ENCODE data around the gene ZNF653. TPM values are rescaled to one million over a fixed set of nuclear protein-coding genes. Genes with fewer than 3 reads are reported as not detected.

The ZNF653 gene
- polyA plus RNA-seq, 1 of the 3 experiments (the other 2 are of a cell fraction): 14.7 TPM

DNA sequence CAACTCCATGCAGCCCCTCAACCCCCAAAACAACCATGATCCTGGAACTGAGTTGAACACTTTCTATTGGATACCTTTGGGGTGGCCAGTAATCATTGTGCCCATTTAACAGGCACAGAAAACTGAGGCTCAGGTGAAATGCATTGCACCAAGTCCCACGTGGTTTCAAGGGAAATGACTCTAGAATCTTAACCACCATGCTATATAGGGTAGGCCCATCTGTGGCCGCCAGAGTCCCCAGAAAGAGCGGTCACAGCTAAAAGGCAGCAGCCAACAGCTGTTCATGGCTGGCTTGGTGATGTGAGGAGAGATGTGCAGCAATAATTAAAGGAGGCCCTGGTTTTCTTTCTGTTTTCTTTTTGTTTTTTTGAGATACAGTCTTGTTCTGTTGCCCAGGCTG is 35.6 kb upstream of the ZNF653 start:
- Histone ChIP-seq H3K4me3 (ENCODE audit: low read depth in 2 of 2, low read length in 1 of 2) (no peak overlapping the region), H3K27ac (ENCODE audit: low read depth in 2 of 2, low read length in 1 of 2) (no peak overlapping the region), H3K4me2 (no peak overlapping the region), H3K27me3 (ENCODE audit: insufficient read depth) (no peaks in the 10 kb centered on the region), H3K9me3 (no peaks in the 10 kb centered on the region), H3K9ac (no peak overlapping the region), H4K20me1 (ENCODE audit: insufficient read depth) (no peaks in the 10 kb centered on the region), H2AFZ (ENCODE audit: low read depth) (no peak overlapping the region), H3K79me2 (ENCODE audit: insufficient read depth) (no peaks in the 10 kb centered on the region), H3K36me3 (replicated peaks in 1 of 2; ENCODE audit: control insufficient read depth in 1 of 2, insufficient read depth in 2 of 2, low read length in 1 of 2) (no peaks in the 10 kb centered on the region), H3F3A (replicated peaks; ENCODE audit: insufficient read depth) (no peaks in the 10 kb centered on the region), H3K4me1 (ENCODE audit: control insufficient read depth in 1 of 2, insufficient read depth in 2 of 2, low read depth in 1 of 2, low read length in 1 of 2) (peaks cover 0 to 9% of the 10 kb centered on the region in 2 experiments; a peak in 1 of 4 replicates), H3K9me2 (no peaks in the 10 kb centered on the region)
- no peak for DNase-seq
- CTCF ChIA-PET: interaction anchor here (1.6 to 2.5 kb wide), 2 partner anchors 19 to 45 kb away, joined by 3 to 6 read pairs; no protein-coding TSS in a partner anchor
- POLR2A ChIA-PET: no interaction called here
- TF ChIP-seq, protein P1, sequence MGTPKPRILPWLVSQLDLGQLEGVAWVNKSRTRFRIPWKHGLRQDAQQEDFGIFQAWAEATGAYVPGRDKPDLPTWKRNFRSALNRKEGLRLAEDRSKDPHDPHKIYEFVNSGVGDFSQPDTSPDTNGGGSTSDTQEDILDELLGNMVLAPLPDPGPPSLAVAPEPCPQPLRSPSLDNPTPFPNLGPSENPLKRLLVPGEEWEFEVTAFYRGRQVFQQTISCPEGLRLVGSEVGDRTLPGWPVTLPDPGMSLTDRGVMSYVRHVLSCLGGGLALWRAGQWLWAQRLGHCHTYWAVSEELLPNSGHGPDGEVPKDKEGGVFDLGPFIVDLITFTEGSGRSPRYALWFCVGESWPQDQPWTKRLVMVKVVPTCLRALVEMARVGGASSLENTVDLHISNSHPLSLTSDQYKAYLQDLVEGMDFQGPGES (IDR thresholded peaks at IDR 0.05; ENCODE audit: low read depth, low read length): no peak
- TF ChIP-seq FOXJ3 (CRISPR knock-in tag; IDR thresholded peaks at IDR 0.05): no peak
- 81% methylated on average over 3 of the region's 3 CpGs for WGBS (ENCODE audit: low lambda C conversion rate)

DNA sequence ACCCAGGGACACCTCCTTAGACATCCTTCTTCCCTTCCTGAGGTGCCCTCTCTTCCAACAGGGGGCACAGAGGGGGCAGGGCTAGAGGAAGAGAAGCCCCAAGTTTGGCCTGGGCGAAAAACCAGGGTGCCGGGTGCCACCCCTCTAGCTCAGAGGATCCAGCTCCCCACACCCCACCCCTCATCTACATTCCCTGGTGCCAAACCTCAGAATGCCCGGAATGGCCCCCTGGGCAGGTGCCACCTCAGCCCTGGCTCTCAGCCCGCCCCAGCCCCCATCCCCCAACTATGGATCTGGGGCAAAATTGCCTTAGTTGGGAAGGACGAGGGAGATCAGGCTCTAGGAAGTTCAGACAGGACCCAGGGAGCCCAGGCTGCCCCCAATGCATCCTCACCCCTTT is 35.0 kb upstream of the ZNF653 start:
- TF ChIP-seq RAD21 (IDR thresholded peaks at IDR 0.05; ENCODE audit: low read length) (no peak), RXRA (IDR thresholded peaks at IDR 0.05; ENCODE audit: borderline replicate concordance, low read depth) (no peak), TCF12 (IDR thresholded peaks at IDR 0.05) (no peak), CHD2 (IDR thresholded peaks at IDR 0.05; ENCODE audit: low read length, partially characterized antibody) (no peak), POLR2AphosphoS5 (IDR thresholded peaks at IDR 0.05; ENCODE audit: low read depth, low read length) (no peak), RFX5 (IDR thresholded peaks at IDR 0.05; ENCODE audit: low read length) (no peak), EZH2phosphoT487 (IDR thresholded peaks at IDR 0.05; ENCODE audit: borderline replicate concordance, low read depth) (no peak), FOSL2 (IDR thresholded peaks at IDR 0.05; ENCODE audit: borderline replicate concordance, low read depth) (no peak), RCOR1 (IDR thresholded peaks at IDR 0.05; ENCODE audit: low read length) (no peak), FOXM1 (IDR thresholded peaks at IDR 0.05; ENCODE audit: low read depth) (no peak), SMC3 (IDR thresholded peaks at IDR 0.05; ENCODE audit: low read depth, low read length) (no peak), EP300 (IDR thresholded peaks at IDR 0.05; ENCODE audit: borderline replicate concordance in 1 of 2, low read depth in 1 of 2, low read length in 1 of 2) (no peak), NFIC (IDR thresholded peaks at IDR 0.05; ENCODE audit: borderline replicate concordance) (no peak)
- TF ChIP-seq, protein P2, sequence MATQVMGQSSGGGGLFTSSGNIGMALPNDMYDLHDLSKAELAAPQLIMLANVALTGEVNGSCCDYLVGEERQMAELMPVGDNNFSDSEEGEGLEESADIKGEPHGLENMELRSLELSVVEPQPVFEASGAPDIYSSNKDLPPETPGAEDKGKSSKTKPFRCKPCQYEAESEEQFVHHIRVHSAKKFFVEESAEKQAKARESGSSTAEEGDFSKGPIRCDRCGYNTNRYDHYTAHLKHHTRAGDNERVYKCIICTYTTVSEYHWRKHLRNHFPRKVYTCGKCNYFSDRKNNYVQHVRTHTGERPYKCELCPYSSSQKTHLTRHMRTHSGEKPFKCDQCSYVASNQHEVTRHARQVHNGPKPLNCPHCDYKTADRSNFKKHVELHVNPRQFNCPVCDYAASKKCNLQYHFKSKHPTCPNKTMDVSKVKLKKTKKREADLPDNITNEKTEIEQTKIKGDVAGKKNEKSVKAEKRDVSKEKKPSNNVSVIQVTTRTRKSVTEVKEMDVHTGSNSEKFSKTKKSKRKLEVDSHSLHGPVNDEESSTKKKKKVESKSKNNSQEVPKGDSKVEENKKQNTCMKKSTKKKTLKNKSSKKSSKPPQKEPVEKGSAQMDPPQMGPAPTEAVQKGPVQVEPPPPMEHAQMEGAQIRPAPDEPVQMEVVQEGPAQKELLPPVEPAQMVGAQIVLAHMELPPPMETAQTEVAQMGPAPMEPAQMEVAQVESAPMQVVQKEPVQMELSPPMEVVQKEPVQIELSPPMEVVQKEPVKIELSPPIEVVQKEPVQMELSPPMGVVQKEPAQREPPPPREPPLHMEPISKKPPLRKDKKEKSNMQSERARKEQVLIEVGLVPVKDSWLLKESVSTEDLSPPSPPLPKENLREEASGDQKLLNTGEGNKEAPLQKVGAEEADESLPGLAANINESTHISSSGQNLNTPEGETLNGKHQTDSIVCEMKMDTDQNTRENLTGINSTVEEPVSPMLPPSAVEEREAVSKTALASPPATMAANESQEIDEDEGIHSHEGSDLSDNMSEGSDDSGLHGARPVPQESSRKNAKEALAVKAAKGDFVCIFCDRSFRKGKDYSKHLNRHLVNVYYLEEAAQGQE (IDR thresholded peaks at IDR 0.05; ENCODE audit: low read depth, low read length): no peak
- TF ChIP-seq, protein P3, sequence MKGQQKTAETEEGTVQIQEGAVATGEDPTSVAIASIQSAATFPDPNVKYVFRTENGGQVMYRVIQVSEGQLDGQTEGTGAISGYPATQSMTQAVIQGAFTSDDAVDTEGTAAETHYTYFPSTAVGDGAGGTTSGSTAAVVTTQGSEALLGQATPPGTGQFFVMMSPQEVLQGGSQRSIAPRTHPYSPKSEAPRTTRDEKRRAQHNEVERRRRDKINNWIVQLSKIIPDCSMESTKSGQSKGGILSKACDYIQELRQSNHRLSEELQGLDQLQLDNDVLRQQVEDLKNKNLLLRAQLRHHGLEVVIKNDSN (IDR thresholded peaks at IDR 0.05; ENCODE audit: borderline replicate concordance, low read depth): no peak
- TF ChIP-seq, protein P1 (IDR thresholded peaks at IDR 0.05; ENCODE audit: low read depth, low read length): no peak
- 93% methylated on average over 3 of the region's 5 CpGs for WGBS (ENCODE audit: low lambda C conversion rate)
- Histone ChIP-seq H3K79me2 (ENCODE audit: insufficient read depth) (no peaks in the 10 kb centered on the region), H3K4me2 (no peak overlapping the region), H3K4me1 (ENCODE audit: control insufficient read depth in 1 of 2, insufficient read depth in 2 of 2, low read depth in 1 of 2, low read length in 1 of 2) (peaks cover 2 to 11% of the 10 kb centered on the region in 2 experiments; a peak in 2 of 4 replicates), H3K36me3 (replicated peaks in 1 of 2; ENCODE audit: control insufficient read depth in 1 of 2, insufficient read depth in 2 of 2, low read length in 1 of 2) (no peaks in the 10 kb centered on the region), H4K20me1 (ENCODE audit: insufficient read depth) (no peaks in the 10 kb centered on the region), H2AFZ (ENCODE audit: low read depth) (no peak overlapping the region), H3K27ac (ENCODE audit: low read depth in 2 of 2, low read length in 1 of 2) (no peak overlapping the region), H3K4me3 (ENCODE audit: low read depth in 2 of 2, low read length in 1 of 2) (no peak overlapping the region), H3K27me3 (ENCODE audit: insufficient read depth) (no peaks in the 10 kb centered on the region), H3K9ac (no peak overlapping the region), H3K9me2 (no peaks in the 10 kb centered on the region), H3K9me3 (no peaks in the 10 kb centered on the region), H3F3A (replicated peaks; ENCODE audit: insufficient read depth) (no peaks in the 10 kb centered on the region)
- POLR2A ChIA-PET: no interaction called here
- CTCF ChIA-PET: interaction anchor here (1.1 to 1.6 kb wide), 2 partner anchors 20 to 58 kb away, joined by 3 read pairs; no protein-coding TSS in a partner anchor
- DNase-seq: no peak
